ENCODE measurements around the gene DOC2A. TPM values are rescaled to one million over a fixed set of nuclear protein-coding genes. Genes with fewer than 3 reads are reported as not detected.
A peak's percentile ranks its signal among the peaks of the same experiment; 100 is the strongest.
"Not testable (repeated sequence)": the region's sequence is repeated elsewhere in the genome, so short reads cannot be mapped to it uniquely, and the experiment has no call there.

Gene DOC2A
- total RNA-seq, 1 donor from 2014 or later, result 2.2 TPM

GRCh38 chr16:30016555-30017276 is 5.9 kb upstream of the DOC2A start:
- TF ChIP-seq CTCF (IDR thresholded peaks at IDR 0.05) (no peak), POLR2A (IDR thresholded peaks at IDR 0.05) (no peak)
- no peaks in the 10 kb centered on the region for H3K27me3 ChIP-seq
- H3K27ac ChIP-seq, result no peak overlapping the region
- peaks cover 9% of the 10 kb centered on the region for H3K4me1 ChIP-seq
- DNase-seq (ENCODE audit: extremely low spot score in 2 of 2), result no peak
- intact Hi-C loops (cut with DNase I), result no loop called here
- no peaks in the 10 kb centered on the region for H3K9me3 ChIP-seq
- no peak overlapping the region for H3K4me3 ChIP-seq
- H3K36me3 ChIP-seq, result no peaks in the 10 kb centered on the region

- H3K27ac ChIP-seq; H3K4me3 ChIP-seq; intact Hi-C loops (cut with DNase I); H3K36me3 ChIP-seq; H3K9me3 ChIP-seq; H3K27me3 ChIP-seq; DNase-seq (ENCODE audit: extremely low spot score in 2 of 2): not testable (repeated sequence)
- peaks cover 12% of the 10 kb centered on the region for H3K4me1 ChIP-seq
Observed at GRCh38 chr16:30015450-30015849, 4.6 kb upstream of the DOC2A start.

GRCh38 chr16:30012598-30012997 is 1.8 kb upstream of the DOC2A start:
- H3K36me3 ChIP-seq; DNase-seq (ENCODE audit: extremely low spot score in 2 of 2); H3K27ac ChIP-seq; H3K27me3 ChIP-seq; intact Hi-C loops (cut with DNase I); H3K4me3 ChIP-seq; H3K9me3 ChIP-seq: not testable (repeated sequence)
- peaks cover 18% of the 10 kb centered on the region for H3K4me1 ChIP-seq

- Histone ChIP-seq H3K4me1 (peaks cover 18% of the 10 kb centered on the region), H3K27me3 (peaks cover 4% of the 10 kb centered on the region), H3K4me3 (peak overlapping the region in 1 of 2 donors; percentile 45), H3K27ac (no peak overlapping the region), H3K36me3 (no peaks in the 10 kb centered on the region), H3K9me3 (no peaks in the 10 kb centered on the region)
- DNase-seq (ENCODE audit: extremely low spot score in 2 of 2), result no peak
- intact Hi-C loops (cut with DNase I), result no loop called here
- TF ChIP-seq POLR2AphosphoS5 (IDR thresholded peaks at IDR 0.05; ENCODE audit: insufficient read depth in 1 of 2, low read depth in 1 of 2), result no peak
- TF ChIP-seq CTCF (IDR thresholded peaks at IDR 0.05), result no peak
- no peak for TF ChIP-seq POLR2A (IDR thresholded peaks at IDR 0.05)
Observed at GRCh38 chr16:30011714-30012504, 1.1 kb upstream of the DOC2A start.

- H3K4me1 ChIP-seq, result peaks cover 18% of the 10 kb centered on the region
- DNase-seq (ENCODE audit: extremely low spot score in 2 of 2), result no peak
- intact Hi-C loops (cut with DNase I), result loop anchor here (10.0 kb wide), 1 partner anchor 85 kb away; the partner anchor contains the start of gene KCTD13
- no peaks in the 10 kb centered on the region for H3K9me3 ChIP-seq
- H3K27ac ChIP-seq, result no peak overlapping the region
- TF ChIP-seq POLR2A (IDR thresholded peaks at IDR 0.05), result no peak
- TF ChIP-seq CTCF (IDR thresholded peaks at IDR 0.05), result no peak
- TF ChIP-seq POLR2AphosphoS5 (IDR thresholded peaks at IDR 0.05; ENCODE audit: insufficient read depth in 1 of 2, low read depth in 1 of 2), result no peak
- H3K4me3 ChIP-seq, result peak overlapping the region; percentile 29 to 45
- no peaks in the 10 kb centered on the region for H3K36me3 ChIP-seq
- H3K27me3 ChIP-seq, result peaks cover 4% of the 10 kb centered on the region
Observed at GRCh38 chr16:30009990-30010843, 610 bp downstream of the DOC2A start.
